Ascending aorta (tissue), 2 donors: ENCODE results near the gene RCOR3. TPM values are rescaled to one million over a fixed set of nuclear protein-coding genes. Genes with fewer than 3 reads are reported as not detected.
"Not testable (repeated sequence)": the region's sequence is repeated elsewhere in the genome, so short reads cannot be mapped to it uniquely, and the experiment has no call there.

Experiments used
- DNase-seq, 2 donors: peaks; one replicate each; pipeline ENCODE4 v3.0.0-alpha.2; 2019; ENCODE audit warnings: low spot score in 2 of 2
- H3K27ac ChIP-seq, 2 donors: fragments of 200-600 bp; sonication (generic); one replicate each; pipeline ENCODE4 v1.5.1; 2016 to 2017; ENCODE audit warnings: mild to moderate bottlenecking in 1 of 2
- H3K27me3 ChIP-seq: fragments of 200-600 bp; sonication (generic); one replicate; pipeline ENCODE4 v1.5.1; 2017
- H3K36me3 ChIP-seq, 2 donors: fragments of 200-600 bp; sonication (generic); one replicate each; pipeline ENCODE4 v1.5.1; 2016
- H3K4me1 ChIP-seq, 2 donors: fragments of 200-600 bp; sonication (generic); one replicate each; pipeline ENCODE4 v1.5.1; 2016 to 2017; ENCODE audit warnings: mild to moderate bottlenecking in 1 of 2
- H3K4me3 ChIP-seq, 2 donors: fragments of 200-600 bp; sonication (generic); one replicate each; pipeline ENCODE4 v1.5.1; 2016 to 2017; ENCODE audit warnings: mild to moderate bottlenecking in 1 of 2
- H3K9me3 ChIP-seq, 2 donors: fragments of 200-600 bp; sonication (generic); one replicate each; pipeline ENCODE4 v1.5.1; 2016
- intact Hi-C: fragments of 100-400 bp; cut with DNase I; formaldehyde crosslinking; loops from one replicate; pipeline ENCODE4 v1.15.1; 2023
- total RNA-seq: library from RNA; depleted of rRNA; stranded (reverse); fragments of >200 nt; gene quantifications from one replicate; pipeline ENCODE4 v1.1.0, GENCODE V29; 2016
- TF ChIP-seq, protein P1 (sequence below), 3 experiments: fragments of 200-600 bp in 2 of 3; fragments of 450-650 bp in 1 of 3; sonication (generic) in 2 of 3; IDR thresholded peaks; one replicate each; pipeline ENCODE4 v1.5.1; 2016 to 2019; ENCODE audit warnings: antibody characterized with exemption in 3 of 3, mild to moderate bottlenecking in 1 of 3, moderate library complexity in 1 of 3

RCOR3 gene
- total RNA-seq, 1 donor from 2014 or later, result 10.3 TPM

DNA sequence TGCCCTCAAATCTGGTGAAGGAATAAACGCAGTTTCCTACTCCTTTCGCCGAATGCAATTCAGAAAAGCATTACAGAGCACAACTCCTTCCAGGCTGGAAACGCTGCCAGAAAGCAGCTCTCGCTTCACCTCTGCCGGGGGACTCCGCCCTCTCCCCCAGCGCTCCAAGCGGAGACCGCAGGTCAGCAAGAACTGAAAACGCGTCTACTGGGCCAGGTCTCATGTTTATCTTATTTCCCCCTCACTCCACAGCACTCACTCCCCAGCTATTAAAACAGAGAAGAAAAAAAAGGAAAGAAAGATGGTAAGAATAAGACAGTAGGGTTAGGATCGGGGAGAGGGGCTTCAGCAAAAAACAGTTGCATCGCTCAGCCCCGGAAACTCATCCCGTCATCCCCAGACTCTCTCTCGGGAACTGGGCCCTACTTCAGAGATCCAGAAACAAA is 833 bp upstream of the RCOR3 start:
- TF ChIP-seq, protein P1, sequence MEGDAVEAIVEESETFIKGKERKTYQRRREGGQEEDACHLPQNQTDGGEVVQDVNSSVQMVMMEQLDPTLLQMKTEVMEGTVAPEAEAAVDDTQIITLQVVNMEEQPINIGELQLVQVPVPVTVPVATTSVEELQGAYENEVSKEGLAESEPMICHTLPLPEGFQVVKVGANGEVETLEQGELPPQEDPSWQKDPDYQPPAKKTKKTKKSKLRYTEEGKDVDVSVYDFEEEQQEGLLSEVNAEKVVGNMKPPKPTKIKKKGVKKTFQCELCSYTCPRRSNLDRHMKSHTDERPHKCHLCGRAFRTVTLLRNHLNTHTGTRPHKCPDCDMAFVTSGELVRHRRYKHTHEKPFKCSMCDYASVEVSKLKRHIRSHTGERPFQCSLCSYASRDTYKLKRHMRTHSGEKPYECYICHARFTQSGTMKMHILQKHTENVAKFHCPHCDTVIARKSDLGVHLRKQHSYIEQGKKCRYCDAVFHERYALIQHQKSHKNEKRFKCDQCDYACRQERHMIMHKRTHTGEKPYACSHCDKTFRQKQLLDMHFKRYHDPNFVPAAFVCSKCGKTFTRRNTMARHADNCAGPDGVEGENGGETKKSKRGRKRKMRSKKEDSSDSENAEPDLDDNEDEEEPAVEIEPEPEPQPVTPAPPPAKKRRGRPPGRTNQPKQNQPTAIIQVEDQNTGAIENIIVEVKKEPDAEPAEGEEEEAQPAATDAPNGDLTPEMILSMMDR (IDR thresholded peaks at IDR 0.05), result no peak
- intact Hi-C loops, result loop anchor here (2.0 to 10.0 kb wide), 6 partner anchors 68 to 1024 kb away; partner anchors contain the start of genes SERTAD4 and TRAF5
- Histone ChIP-seq H3K9me3 (no peaks in the 10 kb centered on the region), H3K27me3 (no peaks in the 10 kb centered on the region), H3K4me1 (peaks cover 0 to 21% of the 10 kb centered on the region in 2 donors), H3K4me3 (peak overlapping the region; percentile 94 to 99), H3K36me3 (peaks cover 0 to under 1% of the 10 kb centered on the region in 2 donors), H3K27ac (peak overlapping the region; percentile 97 to 100)
- peak; percentile 14 to 90 for DNase-seq

DNA sequence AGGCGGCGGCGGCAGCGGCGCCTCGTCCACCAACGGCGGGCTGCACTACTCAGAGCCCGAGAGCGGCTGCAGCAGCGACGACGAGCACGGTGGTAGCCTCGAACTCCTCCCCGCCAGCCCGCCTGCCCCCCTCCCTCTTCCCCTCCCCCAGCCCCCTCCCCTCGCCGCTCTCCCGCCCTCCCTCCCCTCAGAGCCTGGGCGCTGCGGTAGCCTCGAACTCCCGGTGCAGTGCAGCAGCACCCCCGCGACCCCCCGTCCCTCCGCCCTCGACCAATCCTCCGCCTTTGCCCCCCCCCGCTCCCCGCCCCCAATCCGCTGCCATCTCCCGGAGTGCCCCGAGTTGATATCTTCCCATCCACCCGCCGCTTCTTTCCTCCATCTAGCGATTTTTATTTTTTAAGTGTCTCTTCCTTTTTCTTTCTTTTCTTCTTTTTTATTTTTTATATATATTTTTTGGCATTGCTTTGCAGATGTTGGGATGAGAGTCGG is 516 bp downstream of the RCOR3 start:
- Histone ChIP-seq H3K4me1 (peaks cover 0 to 21% of the 10 kb centered on the region in 2 donors), H3K9me3 (no peaks in the 10 kb centered on the region), H3K4me3 (peak overlapping the region; percentile 94 to 99), H3K27ac (peak overlapping the region; percentile 97 to 100), H3K27me3 (no peaks in the 10 kb centered on the region), H3K36me3 (peaks cover 0 to 3% of the 10 kb centered on the region in 2 donors)
- peak in 1 of 2 donors; percentile 77 for DNase-seq
- intact Hi-C loops, result loop anchor here (1.0 to 10.0 kb wide), 7 partner anchors 67 to 1025 kb away; partner anchors contain the start of genes SERTAD4 and TRAF5
- TF ChIP-seq, protein P1 (IDR thresholded peaks at IDR 0.05), result no peak

DNA sequence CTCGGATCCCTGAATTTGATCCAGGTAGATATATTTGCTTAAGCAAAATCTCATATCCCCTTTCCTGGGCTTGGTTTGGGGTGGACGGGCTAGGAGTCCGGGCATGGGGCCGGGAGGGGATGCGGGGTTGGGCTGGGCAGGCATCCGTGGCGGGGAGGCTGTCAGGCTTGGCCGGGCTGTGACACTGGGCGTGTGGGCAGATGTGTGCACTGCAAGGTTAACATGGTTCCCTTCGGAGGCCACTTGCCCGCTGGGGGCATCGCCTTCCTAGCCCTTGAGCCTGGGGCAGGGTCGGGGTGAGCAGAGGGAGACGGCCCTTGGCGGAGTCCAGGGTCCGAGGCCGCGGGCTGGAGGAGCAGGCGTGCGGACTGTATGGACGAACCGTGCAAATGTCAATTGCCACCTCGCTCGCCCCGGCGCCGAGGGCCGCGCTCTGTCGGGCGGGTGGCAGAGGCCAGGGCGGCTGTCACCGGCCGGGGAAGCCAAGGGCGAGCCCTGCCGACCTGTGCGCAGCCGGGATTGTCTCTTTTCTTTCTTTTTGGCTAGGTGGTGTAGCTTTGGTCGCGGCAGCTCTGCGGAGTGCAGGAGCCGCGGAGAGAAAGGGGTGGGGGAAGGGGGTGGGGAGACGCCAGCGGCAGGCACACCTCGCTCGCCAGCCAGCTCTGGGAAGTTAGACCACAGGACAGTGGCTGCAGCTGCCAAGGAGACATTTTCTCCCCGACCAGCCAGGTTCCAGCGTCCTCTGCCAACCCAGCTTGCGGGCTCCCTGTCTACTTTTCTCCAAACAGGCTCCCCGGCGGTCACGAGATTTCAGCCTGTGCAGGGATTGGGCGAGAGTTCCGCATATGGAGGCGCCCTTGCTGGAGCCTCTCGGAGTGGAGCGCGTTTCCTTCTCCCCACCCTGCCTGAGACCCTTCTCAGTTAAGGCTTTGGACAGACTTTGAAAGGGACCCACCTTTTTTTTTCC is 1.3 kb downstream of the RCOR3 start:
- Histone ChIP-seq H3K27ac (peak overlapping the region; percentile 97 to 100), H3K9me3 (no peaks in the 10 kb centered on the region), H3K4me1 (peaks cover 0 to 21% of the 10 kb centered on the region in 2 donors), H3K4me3 (peak overlapping the region; percentile 94 to 99), H3K27me3 (no peaks in the 10 kb centered on the region), H3K36me3 (peaks cover 0 to 6% of the 10 kb centered on the region in 2 donors)
- TF ChIP-seq, protein P1 (IDR thresholded peaks at IDR 0.05), result no peak
- intact Hi-C loops, result no loop called here
- peak; percentile 47 to 90 for DNase-seq

DNA sequence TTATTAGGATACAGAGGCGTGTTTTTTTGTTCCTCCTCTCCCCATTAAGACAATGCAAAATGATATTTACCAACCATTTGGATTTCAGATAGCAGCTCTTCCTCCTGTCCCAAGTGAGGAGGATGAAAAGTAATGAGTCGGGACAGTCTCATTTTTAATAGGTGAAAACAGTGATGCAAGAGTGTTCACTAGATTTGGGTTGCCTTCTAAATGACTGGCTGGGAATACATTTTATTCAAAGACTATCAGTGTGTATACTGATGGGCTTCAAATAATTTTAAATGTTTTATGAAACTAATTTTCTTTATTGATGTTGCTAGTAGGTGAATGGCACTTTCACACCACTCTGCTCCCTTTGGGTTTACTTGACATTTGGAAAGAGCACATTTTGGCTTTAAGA is 2.1 kb downstream of the RCOR3 start:
- intact Hi-C loops, result no loop called here
- TF ChIP-seq, protein P1 (IDR thresholded peaks at IDR 0.05), result no peak

DNA sequence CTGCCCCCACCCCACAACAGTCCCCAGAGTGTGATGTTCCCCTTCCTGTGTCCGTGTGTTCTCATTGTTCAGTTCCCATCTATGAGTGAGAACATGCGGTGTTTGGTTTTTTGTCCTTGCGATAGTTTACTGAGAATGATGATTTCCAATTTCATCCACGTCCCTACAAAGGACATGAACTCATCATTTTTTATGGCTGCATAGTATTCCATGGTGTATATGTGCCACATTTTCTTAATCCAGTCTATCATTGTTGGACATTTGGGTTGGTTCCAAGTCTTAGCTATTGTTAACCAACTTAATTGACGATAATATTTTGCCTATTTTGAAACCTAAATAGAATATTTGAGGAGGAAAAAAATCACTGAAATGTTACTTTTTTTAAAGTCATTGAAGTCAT is 3.9 kb downstream of the RCOR3 start:
- H3K9me3 ChIP-seq, intact Hi-C loops, H3K27me3 ChIP-seq, H3K4me1 ChIP-seq, DNase-seq, H3K4me3 ChIP-seq, H3K27ac ChIP-seq: not testable (repeated sequence)
- H3K36me3 ChIP-seq, result peaks cover 3 to 22% of the 10 kb centered on the region in 2 donors

More for the DNA sequence above, 2.1 kb downstream of the RCOR3 start:
- DNase-seq, result no peak
- peaks cover 0 to 20% of the 10 kb centered on the region in 2 donors for H3K4me1 ChIP-seq
- peaks cover 0 to 11% of the 10 kb centered on the region in 2 donors for H3K36me3 ChIP-seq
- no peaks in the 10 kb centered on the region for H3K9me3 ChIP-seq
- peak overlapping the region; percentile 94 to 99 for H3K4me3 ChIP-seq
- H3K27ac ChIP-seq, result peak overlapping the region; percentile 97 to 100
- no peaks in the 10 kb centered on the region for H3K27me3 ChIP-seq
